ENCODE results near the gene PEAK1.

GRCh38 chr15:77224352-77224751 is 195.6 kb downstream of the PEAK1 start:
- TF ChIP-seq CTCF (IDR thresholded peaks at IDR 0.05) (no peak), POLR2A (IDR thresholded peaks at IDR 0.05) (no peak), EP300 (IDR thresholded peaks at IDR 0.05) (no peak)
